ENCODE measurements around the gene DOK4.

The DOK4 gene

GRCh38 chr16:57518922-57519321, 32.6 kb upstream of the DOK4 start:
- no peak for ATAC-seq

GRCh38 chr16:57518520-57518919, 32.2 kb upstream of the DOK4 start:
- ATAC-seq: no peak

GRCh38 chr16:57517397-57518367, 31.4 kb upstream of the DOK4 start:
- ATAC-seq: no peak

GRCh38 chr16:57516773-57517172, 30.5 kb upstream of the DOK4 start:
- ATAC-seq: no peak

- no peak for ATAC-seq
Observed at GRCh38 chr16:57516176-57516725, 30.0 kb upstream of the DOK4 start.

- ATAC-seq: no peak
Observed at GRCh38 chr16:57514791-57515600, 28.7 kb upstream of the DOK4 start.

- ATAC-seq: no peak
Observed at GRCh38 chr16:57514371-57514770, 28.1 kb upstream of the DOK4 start.

- ATAC-seq: no peak
Observed at GRCh38 chr16:57513371-57514102, 27.2 kb upstream of the DOK4 start.

GRCh38 chr16:57512296-57513001, 26.2 kb upstream of the DOK4 start:
- no peak for ATAC-seq

- ATAC-seq: no peak
Observed at GRCh38 chr16:57510016-57510871, 24.0 kb upstream of the DOK4 start.

GRCh38 chr16:57509231-57509923, 23.1 kb upstream of the DOK4 start:
- ATAC-seq: no peak

GRCh38 chr16:57508035-57508425, 21.7 kb upstream of the DOK4 start:
- no peak for ATAC-seq

GRCh38 chr16:57507136-57508034, 21.1 kb upstream of the DOK4 start:
- ATAC-seq: no peak

GRCh38 chr16:57505169-57505568, 18.9 kb upstream of the DOK4 start:
- no peak for ATAC-seq

- no peak for ATAC-seq
Observed at GRCh38 chr16:57504491-57504890, 18.2 kb upstream of the DOK4 start.

GRCh38 chr16:57504001-57504400, 17.7 kb upstream of the DOK4 start:
- no peak for ATAC-seq

- ATAC-seq: no peak
Observed at GRCh38 chr16:57503366-57503765, 17.1 kb upstream of the DOK4 start.

GRCh38 chr16:57502048-57502775, 15.9 kb upstream of the DOK4 start:
- ATAC-seq: no peak

- ATAC-seq: no peak
Observed at GRCh38 chr16:57501492-57501891, 15.2 kb upstream of the DOK4 start.
